ENCODE data around the gene P3H3. TPM values are rescaled to one million over a fixed set of nuclear protein-coding genes. Genes with fewer than 3 reads are reported as not detected.
A peak's percentile ranks its signal among the peaks of the same experiment; 100 is the strongest.

The P3H3 gene, protein sequence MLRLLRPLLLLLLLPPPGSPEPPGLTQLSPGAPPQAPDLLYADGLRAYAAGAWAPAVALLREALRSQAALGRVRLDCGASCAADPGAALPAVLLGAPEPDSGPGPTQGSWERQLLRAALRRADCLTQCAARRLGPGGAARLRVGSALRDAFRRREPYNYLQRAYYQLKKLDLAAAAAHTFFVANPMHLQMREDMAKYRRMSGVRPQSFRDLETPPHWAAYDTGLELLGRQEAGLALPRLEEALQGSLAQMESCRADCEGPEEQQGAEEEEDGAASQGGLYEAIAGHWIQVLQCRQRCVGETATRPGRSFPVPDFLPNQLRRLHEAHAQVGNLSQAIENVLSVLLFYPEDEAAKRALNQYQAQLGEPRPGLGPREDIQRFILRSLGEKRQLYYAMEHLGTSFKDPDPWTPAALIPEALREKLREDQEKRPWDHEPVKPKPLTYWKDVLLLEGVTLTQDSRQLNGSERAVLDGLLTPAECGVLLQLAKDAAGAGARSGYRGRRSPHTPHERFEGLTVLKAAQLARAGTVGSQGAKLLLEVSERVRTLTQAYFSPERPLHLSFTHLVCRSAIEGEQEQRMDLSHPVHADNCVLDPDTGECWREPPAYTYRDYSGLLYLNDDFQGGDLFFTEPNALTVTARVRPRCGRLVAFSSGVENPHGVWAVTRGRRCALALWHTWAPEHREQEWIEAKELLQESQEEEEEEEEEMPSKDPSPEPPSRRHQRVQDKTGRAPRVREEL
- 1.7 TPM for total RNA-seq

DNA sequence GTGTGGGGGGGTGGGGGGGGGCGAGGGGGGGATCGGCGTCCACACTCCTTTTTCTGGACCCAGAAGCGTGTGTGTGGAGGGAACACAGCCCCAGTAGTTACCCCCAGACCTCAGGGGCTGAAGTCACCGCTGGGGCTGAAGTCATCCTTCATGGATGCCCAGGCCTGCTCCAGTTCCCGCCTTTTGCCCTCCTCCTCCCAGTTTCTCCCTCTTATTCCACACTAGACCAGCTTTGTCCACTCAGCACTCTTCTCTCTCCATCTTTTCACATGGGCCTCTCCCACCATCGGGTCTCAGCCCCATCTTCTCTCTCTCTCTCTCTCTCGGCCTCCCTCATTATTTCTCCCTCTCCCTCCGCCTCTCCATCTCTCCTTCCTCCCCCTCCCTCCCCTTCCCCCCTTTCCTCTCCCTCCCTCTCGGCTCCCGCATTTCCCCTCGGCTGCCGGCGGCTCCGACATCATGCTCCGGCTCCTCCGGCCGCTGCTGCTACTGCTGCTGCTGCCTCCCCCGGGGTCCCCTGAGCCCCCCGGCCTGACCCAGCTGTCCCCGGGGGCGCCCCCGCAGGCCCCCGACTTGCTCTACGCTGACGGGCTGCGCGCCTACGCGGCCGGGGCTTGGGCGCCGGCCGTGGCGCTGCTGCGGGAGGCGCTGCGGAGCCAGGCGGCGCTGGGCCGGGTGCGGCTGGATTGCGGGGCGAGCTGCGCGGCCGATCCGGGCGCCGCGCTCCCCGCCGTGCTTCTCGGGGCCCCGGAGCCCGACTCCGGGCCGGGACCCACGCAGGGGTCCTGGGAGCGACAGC is at the start of gene P3H3:
TSS of gene P3H3 (plus strand) at position 426 of the 799 bp plus-strand sequence. CDS start at position 460, 34 bp downstream.
- ATAC-seq, result no peak

DNA sequence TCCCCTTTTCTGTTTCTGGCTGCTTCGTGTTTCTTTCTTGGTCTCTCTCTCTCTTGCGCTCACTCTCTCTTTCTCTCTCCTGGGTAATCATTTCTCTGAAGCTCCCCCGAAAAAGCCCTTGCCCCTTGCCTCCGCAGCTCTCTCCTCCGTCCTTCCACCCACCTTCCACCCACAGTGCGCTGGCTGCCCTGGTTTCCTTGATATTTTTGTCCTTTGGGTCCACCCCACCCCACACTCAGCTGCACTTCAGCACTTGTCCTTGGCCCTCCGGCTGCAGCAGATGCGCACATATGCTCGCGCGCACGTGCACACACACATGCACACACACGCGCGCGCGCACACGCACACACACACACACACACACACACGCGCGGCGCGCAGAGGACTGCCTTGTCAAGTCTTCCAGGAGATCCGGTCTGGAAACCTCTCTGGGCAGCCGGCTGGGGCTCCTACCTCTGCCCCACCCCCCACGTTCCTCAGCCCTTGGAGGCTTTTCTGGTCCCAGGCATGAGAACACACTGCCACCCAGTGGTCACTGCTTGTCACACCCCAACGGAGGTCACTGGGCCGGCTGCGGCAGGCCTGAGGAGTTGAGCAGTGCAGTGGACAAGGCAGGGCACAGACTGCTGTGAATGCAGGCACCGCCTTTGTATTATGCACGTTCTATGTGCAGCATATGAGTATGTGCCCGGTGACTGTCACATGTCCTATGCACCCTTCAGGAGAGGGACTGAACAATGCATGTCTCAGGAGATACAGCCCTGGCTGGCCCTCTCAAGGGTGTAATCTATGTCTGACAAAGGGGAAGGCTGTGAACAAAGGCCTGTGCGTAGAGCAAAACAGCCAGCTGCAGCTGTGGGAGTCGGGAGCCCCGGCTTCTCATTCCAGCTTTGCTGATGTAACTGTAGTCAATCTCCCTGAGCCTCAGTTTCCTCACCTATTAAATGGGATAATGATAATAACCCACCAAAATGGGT is 49.3 kb upstream of the P3H3 start:
- ATAC-seq, result peak; percentile 95

DNA sequence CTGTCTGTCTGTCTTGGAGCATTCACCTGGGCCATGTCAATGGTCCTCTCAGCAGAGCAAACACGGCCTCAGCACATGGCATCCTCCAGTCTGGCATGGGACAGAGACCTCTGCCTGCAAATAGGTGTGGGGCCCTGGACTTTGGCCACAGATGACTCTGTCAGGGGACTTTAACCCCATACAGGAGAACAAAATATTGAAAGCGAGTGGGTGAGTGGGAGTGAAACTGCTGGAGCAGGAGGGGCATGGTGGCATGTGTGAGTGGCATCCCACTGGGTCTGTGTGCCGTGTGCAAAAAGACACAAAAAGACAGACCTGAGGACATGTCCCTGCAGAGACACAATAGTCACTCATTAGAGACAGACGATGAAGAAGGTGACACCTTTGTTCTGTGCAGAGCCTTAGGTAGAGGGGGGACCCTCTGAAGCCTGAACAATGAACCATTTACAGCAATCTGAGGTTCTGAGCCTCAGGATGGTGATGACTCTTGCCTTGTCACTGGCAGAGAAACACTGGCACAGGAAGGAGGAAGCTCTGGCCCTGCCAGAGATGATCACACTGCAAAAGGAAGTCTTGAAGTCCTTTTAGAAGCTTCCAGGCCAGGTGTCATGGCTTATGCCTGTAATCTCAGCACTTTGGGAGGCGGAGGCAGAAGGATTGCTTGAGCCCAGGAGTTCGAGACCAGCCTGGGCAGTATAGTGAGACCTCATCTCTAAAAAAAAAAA is 48.3 kb upstream of the P3H3 start:
- ATAC-seq, result peak; percentile 10

DNA sequence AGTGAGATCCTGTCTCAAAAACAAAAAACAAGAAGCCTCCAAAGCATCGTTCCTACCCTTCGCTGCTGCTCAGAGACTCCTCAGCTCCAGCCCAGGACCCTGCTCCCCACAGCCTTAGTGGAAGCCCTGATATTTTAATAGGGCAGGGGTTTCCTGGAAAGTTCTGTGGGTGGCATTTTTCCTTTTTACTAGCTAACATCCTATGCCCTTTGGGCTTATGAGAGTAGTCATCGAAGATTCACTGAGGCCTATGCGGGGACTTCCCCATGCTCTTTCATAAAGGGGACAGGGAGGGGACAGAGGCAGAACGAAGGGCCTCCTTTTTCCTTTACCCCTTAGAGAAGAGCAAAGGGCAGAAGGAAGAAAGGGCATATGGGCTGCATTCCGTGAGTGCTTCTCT is 47.6 kb upstream of the P3H3 start:
- ATAC-seq, result no peak

DNA sequence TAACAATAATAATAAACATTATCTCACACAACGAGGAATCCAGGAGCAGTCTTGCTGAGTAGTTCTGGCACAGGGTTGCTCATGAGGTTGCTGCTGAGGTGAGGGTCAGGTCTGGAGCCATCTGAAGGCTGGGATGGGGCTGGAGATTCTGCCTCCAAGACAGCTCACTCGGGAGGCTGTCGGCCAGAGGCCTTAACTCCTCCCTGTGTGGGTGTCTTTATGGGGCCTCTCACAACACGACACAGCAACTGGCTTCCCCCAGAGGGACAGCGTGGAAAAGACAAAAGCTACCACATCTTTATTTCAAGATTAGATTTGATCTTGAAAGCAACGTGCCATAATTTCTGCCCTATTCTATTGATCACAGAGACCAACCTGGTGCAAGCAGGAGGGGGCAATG is 46.1 kb upstream of the P3H3 start:
- ATAC-seq, result no peak

DNA sequence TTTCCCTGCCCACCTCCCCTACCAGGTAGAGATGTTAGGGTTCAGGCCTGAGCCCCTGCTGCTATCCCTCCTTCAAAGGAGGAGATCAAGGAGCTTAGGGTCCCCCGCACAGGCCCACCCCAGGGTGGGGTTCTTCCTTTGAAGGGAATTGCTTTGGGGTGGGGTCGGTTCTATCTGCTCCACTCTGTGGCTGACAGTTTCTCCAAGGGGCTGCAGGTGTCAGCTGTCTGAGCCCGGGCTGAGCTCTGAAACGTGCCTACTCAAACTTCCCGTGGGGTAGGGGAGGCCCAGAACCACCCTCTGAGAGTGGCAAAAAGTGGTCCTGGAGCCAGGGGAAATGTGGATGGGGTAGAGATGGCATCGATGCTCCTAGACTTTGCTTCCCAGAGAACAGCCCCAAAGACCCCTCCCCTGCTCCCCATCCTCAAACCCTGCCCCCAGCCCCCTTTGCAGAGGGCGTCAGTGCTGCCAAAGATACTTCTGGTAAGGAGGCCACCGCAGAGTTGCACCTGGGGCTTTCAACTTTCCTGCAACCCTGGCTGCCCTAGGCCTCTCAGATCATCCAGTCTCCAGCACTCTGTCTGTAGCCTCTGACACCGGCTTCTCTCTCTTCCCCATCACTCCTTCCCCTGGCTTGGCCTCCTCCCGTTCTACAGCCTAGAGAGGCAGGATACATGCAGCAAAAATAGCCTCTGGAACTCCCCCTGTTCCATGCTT is 45.2 kb upstream of the P3H3 start:
- no peak for ATAC-seq

DNA sequence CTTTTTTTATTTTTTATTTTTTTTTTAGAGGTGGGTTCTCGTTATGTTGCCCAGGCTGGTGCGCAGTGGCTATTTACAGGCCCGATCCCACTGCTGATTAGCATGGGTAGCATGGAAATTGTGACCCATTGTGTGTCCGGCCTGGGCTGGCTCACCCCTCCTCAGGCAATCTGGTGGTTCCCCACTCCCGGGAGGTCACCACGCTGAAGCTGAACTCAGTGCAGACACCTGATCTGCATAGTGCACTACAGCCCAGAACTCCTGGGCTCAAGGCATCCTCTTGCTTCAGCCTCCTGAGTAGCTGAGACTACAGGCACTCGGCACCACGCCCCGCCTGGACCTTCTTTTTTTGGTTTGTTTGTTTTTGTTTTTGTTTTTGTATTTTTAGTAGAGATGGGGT is 44.4 kb upstream of the P3H3 start:
- no peak for ATAC-seq

DNA sequence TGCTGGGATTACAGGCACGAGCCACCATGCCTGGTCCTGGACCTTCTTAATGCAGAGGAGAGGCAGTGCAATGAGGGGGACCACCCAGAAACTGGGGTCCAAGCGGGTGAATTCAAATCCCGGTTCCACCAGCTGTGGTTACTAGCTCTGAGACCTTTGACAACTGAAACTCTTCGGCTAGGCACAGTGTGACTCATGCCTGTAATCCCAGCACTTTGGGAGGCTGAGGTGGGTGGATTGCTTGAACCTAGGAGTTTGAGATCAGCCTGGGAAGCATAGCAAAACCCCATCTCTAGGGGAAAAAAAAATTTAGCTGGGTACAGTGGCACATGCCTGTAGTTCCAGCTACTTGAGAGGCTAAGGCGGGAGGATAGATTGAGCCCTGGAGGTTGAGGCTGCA is 43.9 kb upstream of the P3H3 start:
- no peak for ATAC-seq

DNA sequence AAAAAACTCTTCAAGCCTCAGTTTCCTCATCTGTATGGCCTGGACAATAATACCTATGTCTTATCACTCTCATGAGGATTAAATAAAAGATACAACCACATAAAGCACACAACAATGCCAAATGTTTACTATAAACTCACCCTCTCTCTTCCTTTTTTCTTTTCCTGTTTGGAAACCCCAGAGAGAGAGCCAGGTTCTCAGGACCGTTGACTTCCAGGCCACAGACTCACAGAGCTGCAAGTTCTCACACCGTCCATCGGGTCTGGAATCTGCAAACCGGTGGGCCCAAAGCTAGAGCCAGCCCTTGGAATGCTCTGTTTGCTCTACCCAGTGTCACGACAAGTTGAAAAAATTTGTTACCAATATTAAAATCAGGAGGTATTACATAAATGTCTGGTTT is 43.4 kb upstream of the P3H3 start:
- no peak for ATAC-seq

DNA sequence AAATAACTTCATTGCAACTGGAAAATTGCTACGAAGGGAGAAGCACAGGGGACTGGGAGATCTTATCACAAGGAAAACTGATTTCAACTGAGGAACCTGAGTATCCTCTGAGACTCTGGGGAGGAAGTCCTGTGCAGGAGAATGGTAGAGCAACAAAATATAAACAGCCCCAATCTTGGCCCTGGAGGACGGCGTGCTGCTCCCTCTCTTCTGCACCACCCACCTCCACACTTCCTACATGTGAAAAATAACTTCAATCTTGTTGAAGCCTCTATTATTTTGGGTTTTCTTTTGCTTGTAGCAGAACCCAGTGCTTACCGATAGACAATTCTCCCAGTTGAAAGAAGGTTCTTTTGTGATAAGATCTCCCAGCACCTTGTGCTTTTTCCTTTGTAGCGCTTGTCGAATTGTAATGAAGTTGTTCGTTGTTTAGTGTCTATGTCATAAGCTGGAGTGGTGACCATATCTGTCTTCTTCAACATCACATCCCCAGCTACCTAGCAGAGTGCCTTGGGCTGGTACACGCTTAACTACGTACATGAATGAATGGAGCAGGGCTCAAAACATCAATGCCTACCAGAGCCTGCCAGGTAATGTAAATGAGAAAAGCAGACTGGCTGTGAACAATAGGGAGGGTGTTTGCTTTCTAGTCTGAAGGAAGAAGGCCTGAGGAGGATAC is 41.7 kb upstream of the P3H3 start:
- ATAC-seq, result no peak

DNA sequence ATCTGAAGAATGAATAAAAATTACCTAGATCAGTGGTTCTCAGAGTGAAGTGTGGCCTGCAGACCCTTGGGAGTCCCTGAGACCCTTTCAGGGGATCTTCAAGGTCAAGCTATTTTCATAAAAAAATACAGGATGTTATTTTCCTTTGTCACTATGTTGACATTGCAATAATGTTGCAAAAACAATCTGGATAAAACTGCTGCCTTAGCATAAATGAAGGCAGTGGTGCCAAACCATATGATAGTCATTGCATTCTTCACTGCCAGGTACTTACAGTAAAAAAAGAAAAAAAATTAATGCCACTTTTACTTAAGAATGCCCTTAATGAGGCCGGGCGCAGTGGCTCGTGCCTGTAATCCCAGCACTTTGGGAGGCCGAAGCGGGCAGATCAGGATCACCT is 40.9 kb upstream of the P3H3 start:
- ATAC-seq, result no peak

DNA sequence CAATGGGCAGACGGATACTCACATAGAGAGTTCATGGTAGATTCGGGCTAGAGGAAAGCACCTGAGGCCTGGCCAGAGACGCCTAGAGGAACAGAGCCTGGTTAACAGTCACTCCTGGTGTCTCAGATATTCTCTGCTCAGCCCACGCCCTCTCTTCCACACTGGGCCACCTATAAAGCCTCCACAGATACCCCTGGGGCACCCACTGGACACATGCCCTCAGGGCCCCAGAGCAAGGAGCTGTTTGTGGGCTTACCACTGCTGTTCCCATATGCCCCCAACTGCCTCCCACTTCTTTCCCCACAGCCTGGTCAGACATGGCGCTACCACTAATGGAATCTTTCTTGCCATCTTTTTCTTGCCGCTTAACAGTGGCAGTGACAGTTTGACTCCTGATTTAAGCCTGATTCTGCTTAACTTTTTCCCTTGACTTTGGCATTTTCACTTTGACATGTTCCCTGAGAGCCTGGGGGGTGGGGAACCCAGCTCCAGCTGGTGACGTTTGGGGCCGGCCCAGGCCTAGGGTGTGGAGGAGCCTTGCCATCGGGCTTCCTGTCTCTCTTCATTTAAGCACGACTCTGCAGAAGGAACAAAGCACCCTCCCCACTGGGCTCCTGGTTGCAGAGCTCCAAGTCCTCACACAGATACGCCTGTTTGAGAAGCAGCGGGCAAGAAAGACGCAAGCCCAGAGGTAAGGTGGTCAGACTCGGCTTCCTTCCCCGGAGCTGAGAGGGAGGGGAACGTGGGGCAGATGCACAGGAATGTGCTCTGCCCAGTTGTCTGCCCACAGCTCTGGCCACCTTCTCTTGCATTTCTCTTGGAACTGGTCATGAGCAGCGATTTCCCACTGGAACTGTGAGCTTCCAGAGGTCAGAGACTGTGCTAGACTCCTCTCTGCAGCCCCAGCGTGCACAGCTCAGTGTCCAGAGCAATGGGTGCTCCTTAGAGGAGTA is 39.0 kb upstream of the P3H3 start, which contains the start of gene CD4:
TSS of gene CD4 (plus strand) at position 557 of the 953 bp plus-strand sequence. CDS start 10,611 bp downstream, outside the sequence.
- peak; percentile 44 for ATAC-seq

DNA sequence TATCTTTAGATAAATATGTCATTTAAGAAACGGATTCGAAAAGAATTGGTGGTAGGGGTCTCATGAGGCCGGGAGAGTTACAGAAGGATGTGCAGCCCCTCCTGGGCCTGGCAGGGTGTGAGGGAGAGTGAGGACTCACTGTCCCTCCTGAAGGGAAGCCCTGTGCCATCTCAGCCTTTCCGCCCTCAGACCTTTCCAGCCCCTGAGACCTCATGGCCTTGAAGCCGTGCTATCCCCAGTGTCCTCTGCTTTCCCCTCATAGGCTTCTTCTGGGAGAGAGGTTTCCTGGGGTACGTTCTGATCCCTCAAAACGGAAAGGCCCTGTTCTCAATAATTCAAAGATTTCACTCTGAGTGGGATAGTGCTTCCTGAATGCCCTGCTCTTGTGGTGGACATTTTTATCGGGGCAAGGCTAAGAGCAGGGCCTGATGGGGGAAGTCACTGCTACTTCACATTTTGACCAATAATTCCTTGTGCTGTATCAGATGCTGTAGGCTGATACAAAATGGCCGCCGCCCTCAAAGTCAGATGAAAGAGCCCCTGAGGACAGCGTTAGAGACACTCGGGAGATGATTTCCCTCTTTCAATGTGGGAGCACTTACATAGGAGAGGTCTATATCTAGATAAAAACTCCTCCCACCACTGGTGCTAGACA is 37.6 kb upstream of the P3H3 start:
- no peak for ATAC-seq

DNA sequence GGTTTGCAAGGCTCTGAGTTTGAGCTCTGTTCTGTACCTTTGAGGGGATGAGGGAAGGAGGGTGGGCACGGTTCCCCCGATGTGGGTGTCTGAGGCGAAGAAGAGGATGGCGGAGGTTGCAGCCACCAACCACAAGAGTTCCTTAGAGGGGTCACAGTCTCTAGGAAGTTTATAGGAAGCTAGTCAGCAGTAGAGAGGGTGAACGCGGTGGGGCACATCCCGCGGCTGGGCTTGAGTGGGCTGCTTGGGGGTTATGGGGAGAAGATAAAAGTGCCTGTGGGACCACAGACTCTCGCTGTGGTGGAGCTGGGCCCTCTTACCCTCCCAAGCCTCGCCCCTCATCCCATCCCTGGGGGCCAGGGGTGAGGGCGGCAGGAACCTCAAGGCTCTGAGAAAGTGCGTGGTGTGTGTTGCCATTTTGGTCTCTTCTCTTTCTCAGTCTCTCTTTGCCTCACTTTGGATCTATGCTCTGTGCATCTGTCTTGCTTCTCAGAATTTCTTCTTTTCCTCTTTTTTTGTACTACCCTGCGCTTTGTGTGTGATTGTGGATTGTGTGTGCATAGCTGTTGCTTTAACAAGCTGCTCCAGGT is 36.2 kb upstream of the P3H3 start:
- ATAC-seq, result no peak

DNA sequence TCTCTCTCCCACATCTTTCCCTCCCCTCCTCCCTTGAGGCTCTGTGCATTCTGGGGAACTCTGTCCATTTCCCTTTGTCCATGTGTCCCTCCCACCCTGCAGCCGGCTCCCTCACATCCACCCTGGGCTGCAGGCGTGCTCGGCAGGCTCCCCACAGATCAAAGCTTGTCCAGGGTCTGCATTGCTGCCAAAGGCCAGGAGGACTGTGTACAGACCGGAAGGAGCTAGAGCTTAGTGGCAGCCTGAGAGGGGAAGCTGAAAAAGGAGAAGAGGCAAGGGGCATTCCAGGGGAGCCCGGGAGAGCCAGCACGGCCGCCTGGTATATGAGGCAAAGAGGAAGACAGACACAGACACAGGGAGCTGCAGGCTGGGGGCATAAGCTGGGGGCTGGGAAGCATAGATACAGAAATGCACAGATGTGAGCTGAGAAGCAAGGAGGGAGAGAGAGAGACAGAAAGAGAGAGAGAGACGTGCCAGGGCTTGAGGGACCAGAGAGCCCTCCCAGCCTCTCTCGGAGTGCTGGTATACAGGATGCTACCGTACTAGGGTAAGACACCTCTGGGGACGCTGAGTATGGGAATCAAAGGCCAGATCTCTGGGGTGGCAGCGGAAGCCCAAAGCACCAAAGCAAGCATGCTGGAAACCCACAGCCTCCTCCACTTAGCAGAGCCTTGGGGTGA is 35.5 kb upstream of the P3H3 start:
- ATAC-seq, result peak; percentile 30

DNA sequence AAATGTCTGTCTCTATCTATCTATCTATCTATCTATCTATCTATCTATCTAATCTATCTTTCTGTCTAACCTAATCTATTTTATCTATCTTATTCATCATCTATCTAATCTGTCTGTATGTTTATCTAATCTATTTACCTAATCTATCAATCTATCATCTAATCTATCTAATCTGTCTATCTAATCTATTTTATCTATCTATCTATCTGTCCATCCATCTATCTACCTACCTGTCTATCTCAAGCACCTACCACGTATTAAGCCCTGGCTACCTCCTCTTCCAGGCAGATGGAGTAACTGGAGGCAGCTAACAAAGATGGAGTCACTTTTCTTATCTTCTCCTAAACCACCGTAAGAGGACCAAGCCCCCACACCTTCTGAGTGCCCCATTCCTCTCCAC is 33.1 kb upstream of the P3H3 start:
- ATAC-seq, result no peak

DNA sequence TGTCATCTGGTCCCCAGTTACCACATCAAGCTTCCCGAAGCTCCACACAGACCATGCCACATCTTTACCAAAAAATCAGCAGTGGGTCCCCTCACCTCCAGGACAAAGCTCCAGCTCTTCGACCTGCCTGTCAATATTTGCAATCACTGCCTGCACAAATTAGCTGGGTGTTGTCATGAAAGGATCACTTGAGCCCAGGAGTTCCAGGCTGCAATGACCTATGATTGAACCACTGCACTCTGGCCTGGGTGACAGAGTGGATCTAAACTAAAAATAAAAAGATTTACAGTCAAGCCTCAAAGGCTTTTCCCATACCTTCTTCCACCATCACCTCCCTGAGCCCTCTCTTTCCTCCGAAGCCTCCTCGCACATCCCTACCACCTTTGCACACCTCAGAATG is 31.6 kb upstream of the P3H3 start:
- no peak for ATAC-seq

Measured in esophagus mucosa (tissue), 1 donor.